ENCODE results near the gene CTDSPL. TPM values are rescaled to one million over a fixed set of nuclear protein-coding genes. Genes with fewer than 3 reads are reported as not detected.

The CTDSPL gene
- total RNA-seq, 2 donors from 2014 or later: 75.0 to 76.7 TPM

DNA sequence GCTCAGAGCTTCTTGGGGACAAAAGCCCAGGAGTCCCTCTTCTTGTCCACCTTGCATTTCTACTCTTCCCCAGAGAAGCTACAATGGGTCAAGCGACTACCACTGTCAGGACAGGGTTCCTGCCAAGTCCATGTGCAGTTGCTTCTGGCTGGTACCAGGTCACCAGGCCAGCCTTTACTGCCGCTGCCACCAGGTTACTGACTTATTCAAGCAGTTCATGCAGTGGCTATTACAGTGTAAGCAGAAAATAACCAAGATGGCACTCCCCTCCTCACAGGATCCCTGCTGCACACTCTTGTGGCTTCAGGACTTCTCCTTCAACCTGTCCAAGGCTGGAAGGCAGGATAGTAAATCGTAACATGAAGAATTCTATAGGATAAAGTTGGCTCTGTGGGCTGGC is 42.1 kb downstream of the CTDSPL start:
- no peak overlapping the region for H3K9ac ChIP-seq (ENCODE audit: low read depth in 2 of 2, low read length in 2 of 2)
- TF ChIP-seq CTCF (IDR thresholded peaks at IDR 0.05): no peak
- no peak overlapping the region for H3K4me3 ChIP-seq
- no peaks in the 10 kb centered on the region for H3K27me3 ChIP-seq
- no peak for DNase-seq
- H3K4me1 ChIP-seq: peaks cover 9% of the 10 kb centered on the region
- H3K27ac ChIP-seq: no peak overlapping the region
- no peaks in the 10 kb centered on the region for H3K9me3 ChIP-seq
- intact Hi-C loops (cut with DNase I): no loop called here
- H3K36me3 ChIP-seq: no peaks in the 10 kb centered on the region

DNA sequence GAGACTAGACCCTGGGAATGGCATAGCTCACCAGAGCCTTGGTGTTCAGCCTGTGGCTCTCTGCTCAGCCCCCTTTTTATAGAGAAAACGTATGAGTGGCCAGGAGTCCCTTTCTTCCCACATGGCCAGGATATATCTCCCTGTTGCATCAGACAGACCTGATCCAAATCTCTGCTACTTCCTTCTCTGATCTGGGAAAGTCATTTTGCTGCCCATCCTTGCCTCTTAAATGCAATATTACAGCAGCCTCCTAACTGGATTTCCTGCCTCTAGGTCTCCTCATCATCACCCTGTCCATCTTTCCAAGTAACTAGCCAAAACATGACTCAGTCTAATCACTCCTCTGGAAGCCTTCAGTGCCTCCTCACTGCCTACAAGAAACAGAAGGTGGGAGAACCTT is 42.9 kb downstream of the CTDSPL start:
- H3K36me3 ChIP-seq: no peaks in the 10 kb centered on the region
- no peak overlapping the region for H3K27ac ChIP-seq
- H3K9ac ChIP-seq (ENCODE audit: low read depth in 2 of 2, low read length in 2 of 2): no peak overlapping the region
- no peak for TF ChIP-seq CTCF (IDR thresholded peaks at IDR 0.05)
- no peak overlapping the region for H3K4me3 ChIP-seq
- no peaks in the 10 kb centered on the region for H3K27me3 ChIP-seq
- intact Hi-C loops (cut with DNase I): no loop called here
- H3K4me1 ChIP-seq: peaks cover 9% of the 10 kb centered on the region
- DNase-seq: no peak
- H3K9me3 ChIP-seq: no peaks in the 10 kb centered on the region

DNA sequence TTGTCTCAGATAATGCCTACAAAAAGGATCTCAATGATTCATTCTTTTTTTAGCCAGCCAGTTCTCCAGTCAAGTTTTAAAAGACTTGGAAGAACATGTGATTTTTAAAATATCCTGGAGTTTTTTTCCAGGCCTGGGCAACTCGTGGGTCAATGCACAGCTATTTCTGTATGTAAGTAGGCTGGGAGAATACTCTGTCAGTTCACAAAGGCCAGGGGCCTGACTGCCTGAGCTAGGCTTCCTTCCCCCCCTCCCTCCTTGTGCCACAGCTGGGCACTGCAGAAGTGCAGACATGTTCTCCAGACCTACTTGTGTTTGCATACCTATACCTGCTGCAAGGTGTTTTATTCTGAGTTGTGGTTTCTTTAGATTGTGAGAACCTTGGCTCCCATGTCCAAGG is 43.7 kb downstream of the CTDSPL start:
- TF ChIP-seq CTCF (IDR thresholded peaks at IDR 0.05): no peak
- Histone ChIP-seq H3K9me3 (no peaks in the 10 kb centered on the region), H3K4me3 (no peak overlapping the region), H3K9ac (ENCODE audit: low read depth in 2 of 2, low read length in 2 of 2) (no peak overlapping the region), H3K36me3 (no peaks in the 10 kb centered on the region), H3K27ac (no peak overlapping the region), H3K4me1 (peaks cover 9% of the 10 kb centered on the region), H3K27me3 (no peaks in the 10 kb centered on the region)
- intact Hi-C loops (cut with DNase I): no loop called here
- no peak for DNase-seq

DNA sequence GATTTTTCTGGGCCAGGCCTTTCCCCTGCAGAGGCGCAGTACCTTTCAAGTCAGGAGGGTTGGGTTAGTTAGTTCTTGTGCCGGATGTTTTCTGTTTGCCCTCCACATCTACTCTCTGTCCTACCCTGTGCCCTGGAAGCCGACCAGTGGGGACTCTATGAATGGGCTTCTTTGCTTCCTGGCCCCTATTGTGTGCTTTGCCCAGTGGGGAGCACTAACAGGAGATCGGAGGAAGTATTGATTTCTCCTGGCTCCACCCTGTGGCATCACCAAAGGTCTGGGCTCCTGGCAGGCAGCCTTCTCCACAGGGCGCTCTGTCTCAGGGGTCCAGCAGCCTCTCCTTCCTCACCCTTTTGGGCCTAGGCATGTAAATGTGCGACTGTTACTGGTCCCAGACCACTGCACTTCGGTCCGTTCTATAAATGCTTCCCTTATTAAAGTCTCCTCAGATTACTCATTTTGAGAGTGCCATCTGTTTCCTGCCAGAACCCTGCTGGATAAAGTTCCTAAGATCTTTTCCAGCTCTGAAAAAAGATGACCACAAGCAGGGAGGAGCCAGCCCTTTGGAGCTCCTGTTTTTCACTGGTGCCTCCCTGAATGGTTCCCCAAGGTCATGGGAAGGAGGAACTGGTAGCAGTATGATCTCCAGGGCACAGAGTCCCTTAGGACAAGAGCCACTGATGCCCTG is 44.5 kb downstream of the CTDSPL start:
- H3K9ac ChIP-seq (ENCODE audit: low read depth in 2 of 2, low read length in 2 of 2): no peak overlapping the region
- no peak for DNase-seq
- no peak for TF ChIP-seq CTCF (IDR thresholded peaks at IDR 0.05)
- no peaks in the 10 kb centered on the region for H3K27me3 ChIP-seq
- no peaks in the 10 kb centered on the region for H3K9me3 ChIP-seq
- peaks cover 13% of the 10 kb centered on the region for H3K4me1 ChIP-seq
- H3K36me3 ChIP-seq: no peaks in the 10 kb centered on the region
- intact Hi-C loops (cut with DNase I): no loop called here
- no peak overlapping the region for H3K4me3 ChIP-seq
- H3K27ac ChIP-seq: no peak overlapping the region

DNA sequence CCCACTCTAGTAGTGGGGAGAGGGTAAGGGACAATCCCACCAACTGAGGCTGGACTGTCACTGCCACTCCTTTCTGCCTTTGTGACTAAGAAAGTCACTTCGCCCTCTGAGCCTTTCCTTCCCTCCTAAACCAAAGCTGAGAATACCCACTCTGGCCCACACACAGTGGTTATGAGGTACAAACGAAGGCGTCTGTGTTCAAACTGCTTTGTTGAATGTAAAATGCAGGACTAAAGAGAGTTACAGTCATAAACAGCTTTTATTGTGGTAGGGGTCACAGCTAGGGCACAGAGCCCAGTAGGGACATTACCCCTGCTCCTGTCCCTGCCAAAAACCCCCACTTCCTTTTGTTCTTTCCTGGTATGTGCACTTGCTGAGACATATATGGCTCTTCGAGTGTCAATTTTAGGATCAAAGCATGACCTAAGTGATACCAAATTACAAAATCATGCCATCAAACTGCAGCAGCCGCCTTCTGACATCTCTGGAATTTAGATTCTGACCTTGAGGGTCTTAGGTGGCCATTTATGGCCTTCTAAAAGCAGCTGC is 45.1 kb downstream of the CTDSPL start:
- Histone ChIP-seq H3K27me3 (no peaks in the 10 kb centered on the region), H3K27ac (no peak overlapping the region), H3K9me3 (no peaks in the 10 kb centered on the region), H3K4me1 (peaks cover 16% of the 10 kb centered on the region), H3K9ac (ENCODE audit: low read depth in 2 of 2, low read length in 2 of 2) (no peak overlapping the region), H3K36me3 (no peaks in the 10 kb centered on the region), H3K4me3 (no peak overlapping the region)
- TF ChIP-seq CTCF (IDR thresholded peaks at IDR 0.05): no peak
- no peak for DNase-seq
- intact Hi-C loops (cut with DNase I): no loop called here
